OCI-LY7 (cell line): ENCODE measurements around the gene SSBP4. TPM values are rescaled to one million over a fixed set of nuclear protein-coding genes. Genes with fewer than 3 reads are reported as not detected.

Experiments
- BruUV-seq: library from RNA; stranded (reverse); fragments of 400-500 nt; replicated peaks from 2 replicates; lab custom pipeline; 2021; lab: Mats Ljungman, UMichigan
- CTCF ChIA-PET: fragments of 300-600 bp; sonication (Branson Sonifier 250); formaldehyde crosslinking; loops from one replicate; lab custom pipeline; 2022; ENCODE audit warnings: antibody characterized with exemption; ENCODE audit not compliant: unreplicated experiment; lab: Charles Lee
- POLR2A ChIA-PET: fragments of 300-600 bp; sonication (Branson Sonifier 250); formaldehyde crosslinking; loops from one replicate; lab custom pipeline; 2022; ENCODE audit warnings: antibody characterized with exemption; lab: Charles Lee
- DNase-seq: peaks from one replicate; pipeline ENCODE4 v3.0.0-alpha.2; 2015; ENCODE audit warnings: low spot score
- H2AFZ ChIP-seq: fragments of 200-600 bp; sonication (generic), shearing (Covaris generic); 2 replicates; pipeline ENCODE4 v1.6.1; 2014; ENCODE audit warnings: mild to moderate bottlenecking, antibody characterized with exemption, low read length, moderate library complexity
- H3K27ac ChIP-seq: fragments of 200-600 bp; sonication (generic); 2 replicates; pipeline ENCODE4 v1.5.1; 2014; ENCODE audit warnings: mixed run types, low read depth, mild to moderate bottlenecking, moderate library complexity, low read length, inconsistent platforms; ENCODE audit not compliant: poor library complexity, severe bottlenecking
- H3K36me3 ChIP-seq: fragments of 200-600 bp; sonication (generic); 2 replicates; pipeline ENCODE4 v1.6.1; 2014; ENCODE audit warnings: mild to moderate bottlenecking, antibody characterized with exemption, low read length, moderate library complexity, mixed read lengths; ENCODE audit not compliant: insufficient read depth
- H3K4me1 ChIP-seq: fragments of 200-600 bp; sonication (generic); 2 replicates; pipeline ENCODE4 v1.5.1; 2014; ENCODE audit warnings: mild to moderate bottlenecking, low read length; ENCODE audit not compliant: insufficient read depth, poor library complexity, severe bottlenecking
- H3K4me2 ChIP-seq: fragments of 200-600 bp; sonication (generic); 2 replicates; pipeline ENCODE4 v1.6.1; 2014; ENCODE audit warnings: mild to moderate bottlenecking, low read length
- H3K4me3 ChIP-seq: fragments of 200-600 bp; sonication (generic); 2 replicates; pipeline ENCODE4 v1.5.1; 2014; ENCODE audit warnings: mild to moderate bottlenecking, low read depth, low read length; ENCODE audit not compliant: poor library complexity, severe bottlenecking
- H3K79me2 ChIP-seq: fragments of 200-600 bp; sonication (generic); 2 replicates; pipeline ENCODE4 v1.6.1; 2016; ENCODE audit warnings: low read depth, mild to moderate bottlenecking, low read length, moderate library complexity, mixed read lengths; ENCODE audit not compliant: insufficient read depth
- H3K9me2 ChIP-seq: fragments of 200-600 bp; sonication (generic); 2 replicates; pipeline ENCODE4 v1.6.1; 2016; ENCODE audit warnings: mild to moderate bottlenecking, low read length, mixed read lengths; ENCODE audit not compliant: insufficient read depth
- H3K9me3 ChIP-seq: fragments of 200-600 bp; sonication (generic); 2 replicates; pipeline ENCODE4 v1.6.1; 2014; ENCODE audit warnings: mild to moderate bottlenecking, mixed run types, low read length, mixed read lengths
- H4K20me1 ChIP-seq: fragments of 200-600 bp; sonication (generic); 2 replicates; pipeline ENCODE4 v1.6.1; 2014; ENCODE audit warnings: mild to moderate bottlenecking, antibody characterized with exemption, low read length, moderate library complexity, mixed read lengths; ENCODE audit not compliant: insufficient read depth
- EZH2phosphoT487 ChIP-seq: fragments of 200-600 bp; sonication (generic); IDR thresholded peaks from 2 replicates; pipeline ENCODE4 v1.6.1; 2018; ENCODE audit warnings: low read depth, borderline replicate concordance, mild to moderate bottlenecking, mixed run types, antibody characterized with exemption, low read length, moderate library complexity, mixed read lengths
- intact Hi-C: fragments of 100-400 bp; cut with micrococcal nuclease; formaldehyde crosslinking; loops from one replicate; pipeline ENCODE4 v1.10.0; 2022; ENCODE audit not compliant: unreplicated experiment
- microRNA-seq: library from miRNA; unstranded; fragments of <30 nt; microRNA quantifications from one replicate; pipeline ENCODE4 v1.2.0, GENCODE V29; 2022; ENCODE audit warnings: borderline replicate concordance
- small RNA-seq: library from RNA; depleted of rRNA; stranded (forward); fragments of <200 nt; gene quantifications from one replicate; pipeline ENCODE3, GENCODE V24; 2014
- total RNA-seq, 2 experiments: library from RNA; depleted of rRNA in 1 of 2; stranded (reverse); fragments of >200 nt in 1 of 2; shearing (Covaris generic) in 1 of 2; gene quantifications; 2 replicates each; pipeline ENCODE4 v1.2.3, GENCODE V29; 2014 to 2022
- TF ChIP-seq, protein P1 (sequence below): fragments of 200-600 bp; sonication (generic); conservative IDR thresholded peaks from 2 replicates; pipeline ENCODE4 v1.5.1; 2014; ENCODE audit warnings: mild to moderate bottlenecking, antibody characterized with exemption, low read length, moderate library complexity, mixed read lengths

The SSBP4 gene
- total RNA-seq, 2 experiments from 2014 or later = 92.9 to 117 TPM

DNA sequence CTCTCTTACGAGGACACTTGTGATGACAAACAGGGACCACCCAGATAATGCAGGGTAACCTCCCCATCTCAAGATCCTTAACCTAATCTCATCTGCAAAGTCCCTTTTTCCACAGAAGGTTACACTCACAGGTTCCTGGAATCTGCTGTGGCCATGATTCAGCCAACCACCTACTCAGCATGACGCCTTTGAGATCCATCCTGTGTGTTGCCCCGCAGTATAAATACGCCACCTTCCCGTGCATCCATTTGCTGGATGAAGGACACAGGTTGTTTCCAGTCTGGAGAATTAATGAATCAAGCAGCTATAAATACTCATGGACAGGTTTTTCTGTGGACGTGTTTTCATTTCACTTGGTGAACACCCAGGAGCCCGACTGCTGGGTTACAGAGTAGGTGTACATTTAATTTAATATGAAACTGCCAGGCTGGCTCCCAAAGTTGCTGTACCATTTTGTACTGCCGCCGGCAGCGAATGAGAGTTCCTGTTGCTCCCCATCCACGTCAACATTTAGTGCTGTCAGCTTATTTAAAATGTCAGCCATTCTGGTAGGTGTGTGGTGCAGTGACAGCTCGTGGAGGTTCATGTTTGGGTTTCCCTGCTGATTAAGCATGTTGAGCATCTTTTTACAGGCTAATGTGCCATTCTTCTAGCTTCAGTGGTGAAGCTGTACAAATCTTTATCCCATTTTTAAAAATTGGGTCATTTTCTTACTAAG is 62.5 kb downstream of the SSBP4 start:
- DNase-seq = no peak
- Histone ChIP-seq H3K79me2 (peaks cover 5% of the 10 kb centered on the region; the same call in 1 of the 2 replicates), H3K36me3 (no peaks in the 10 kb centered on the region), H4K20me1 (no peaks in the 10 kb centered on the region; the same call in 1 of the 2 replicates), H3K9me3 (no peaks in the 10 kb centered on the region), H3K4me1 (peaks cover 27% of the 10 kb centered on the region), H3K4me2 (no peak overlapping the region), H3K4me3 (no peak overlapping the region), H3K27ac (no peak overlapping the region), H3K9me2 (no peaks in the 10 kb centered on the region), H2AFZ (no peak overlapping the region)
- TF ChIP-seq EZH2phosphoT487 = no peak
- BruUV-seq = no TSS peak
- CTCF ChIA-PET = interaction anchor here (1.0 kb wide), 1 partner anchor 7 kb away, joined by 3 read pairs; no protein-coding TSS in a partner anchor
- POLR2A ChIA-PET = interaction anchor here (0.6 to 1.0 kb wide), 10 partner anchors 10 to 513 kb away, joined by 3 to 12 read pairs (median 4); partner anchors contain the start of genes ELL and SSBP4
- intact Hi-C loops = no loop called here

DNA sequence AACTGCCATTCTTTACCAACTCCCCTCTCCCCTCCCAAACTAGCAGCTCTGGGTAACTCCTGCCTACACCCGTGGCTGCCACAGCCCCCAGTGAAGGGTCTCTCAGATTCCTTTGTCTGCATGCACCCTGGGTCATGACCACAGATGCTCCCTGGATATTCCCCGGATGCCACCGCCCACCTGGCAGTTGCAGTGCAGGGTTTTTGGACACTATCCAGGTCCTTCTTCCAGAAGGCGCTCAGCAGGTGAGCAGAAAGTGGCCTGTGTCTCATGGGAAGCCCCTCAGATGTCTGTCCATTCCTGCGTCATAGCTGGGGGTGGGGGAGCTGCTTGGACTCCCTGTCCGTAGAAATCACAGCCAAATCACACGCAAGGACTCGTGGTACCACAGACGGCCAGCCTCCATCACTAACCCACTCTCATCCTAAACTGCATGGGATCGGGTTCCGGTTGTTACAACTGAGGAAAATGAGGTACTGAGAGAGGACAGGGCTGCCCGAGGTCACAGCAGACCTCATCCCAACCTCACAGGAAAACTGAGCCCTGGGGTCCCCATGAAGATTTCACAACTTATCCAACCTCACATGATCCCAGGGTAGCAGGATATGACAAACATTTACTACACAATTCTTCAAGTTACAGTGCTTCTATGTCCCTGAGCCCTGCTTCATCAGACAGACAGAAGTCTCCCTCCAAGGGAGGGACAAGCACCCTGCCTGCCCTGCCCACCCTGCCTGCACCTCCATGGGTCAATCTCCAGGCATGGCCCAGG is 64.1 kb downstream of the SSBP4 start:
- ChIA-PET CTCF (no interaction called here), POLR2A (no interaction called here)
- Histone ChIP-seq H3K9me3 (no peaks in the 10 kb centered on the region), H3K79me2 (peaks cover 5% of the 10 kb centered on the region; the same call in 1 of the 2 replicates), H3K36me3 (no peaks in the 10 kb centered on the region), H3K27ac (no peak overlapping the region), H3K4me3 (no peak overlapping the region), H3K4me2 (no peak overlapping the region), H4K20me1 (no peaks in the 10 kb centered on the region; the same call in 1 of the 2 replicates), H3K9me2 (no peaks in the 10 kb centered on the region), H3K4me1 (peaks cover 22% of the 10 kb centered on the region), H2AFZ (no peak overlapping the region)
- intact Hi-C loops = no loop called here
- no peak for TF ChIP-seq EZH2phosphoT487
- TF ChIP-seq, protein P1, sequence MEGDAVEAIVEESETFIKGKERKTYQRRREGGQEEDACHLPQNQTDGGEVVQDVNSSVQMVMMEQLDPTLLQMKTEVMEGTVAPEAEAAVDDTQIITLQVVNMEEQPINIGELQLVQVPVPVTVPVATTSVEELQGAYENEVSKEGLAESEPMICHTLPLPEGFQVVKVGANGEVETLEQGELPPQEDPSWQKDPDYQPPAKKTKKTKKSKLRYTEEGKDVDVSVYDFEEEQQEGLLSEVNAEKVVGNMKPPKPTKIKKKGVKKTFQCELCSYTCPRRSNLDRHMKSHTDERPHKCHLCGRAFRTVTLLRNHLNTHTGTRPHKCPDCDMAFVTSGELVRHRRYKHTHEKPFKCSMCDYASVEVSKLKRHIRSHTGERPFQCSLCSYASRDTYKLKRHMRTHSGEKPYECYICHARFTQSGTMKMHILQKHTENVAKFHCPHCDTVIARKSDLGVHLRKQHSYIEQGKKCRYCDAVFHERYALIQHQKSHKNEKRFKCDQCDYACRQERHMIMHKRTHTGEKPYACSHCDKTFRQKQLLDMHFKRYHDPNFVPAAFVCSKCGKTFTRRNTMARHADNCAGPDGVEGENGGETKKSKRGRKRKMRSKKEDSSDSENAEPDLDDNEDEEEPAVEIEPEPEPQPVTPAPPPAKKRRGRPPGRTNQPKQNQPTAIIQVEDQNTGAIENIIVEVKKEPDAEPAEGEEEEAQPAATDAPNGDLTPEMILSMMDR = no peak
- BruUV-seq = no TSS peak
- no peak for DNase-seq

Small RNA genes within 50 kb of the gene (microRNA-seq; reads per million reads assigned to microRNA genes)
- gene MIR3189 = not detected

Small RNA genes within 50 kb of the gene (small RNA-seq; reads per million reads assigned to genes)
- not detected for gene MIR3189

Other genes with a start within 250 kb of the SSBP4 start
- 141 and 195 TPM in 2 replicates for gene IFI30, start 245.6 kb upstream of the SSBP4 start, total RNA-seq (2014; rRNA removed; shearing (Covaris generic))
- gene IFI30, start 245.6 kb upstream of the SSBP4 start, total RNA-seq (2022) = 117 and 170 TPM in 2 replicates
- gene MPV17L2, start 226.2 kb upstream of the SSBP4 start, total RNA-seq (2014; rRNA removed; shearing (Covaris generic)) = 21.9 and 23.7 TPM in 2 replicates
- 18.1 and 22.6 TPM in 2 replicates for gene MPV17L2, start 226.2 kb upstream of the SSBP4 start, total RNA-seq (2022)
- gene RAB3A, start 215.4 kb upstream of the SSBP4 start, total RNA-seq (2014; rRNA removed; shearing (Covaris generic)) = 2.9 and 4.9 TPM in 2 replicates
- gene RAB3A, start 215.4 kb upstream of the SSBP4 start, total RNA-seq (2022) = 6.9 and 8.6 TPM in 2 replicates
- gene PDE4C, start 193.0 kb upstream of the SSBP4 start, total RNA-seq (2014; rRNA removed; shearing (Covaris generic)) = not detected in 2 replicates
- 0.77 and 1.4 TPM in 2 replicates for gene PDE4C, start 193.0 kb upstream of the SSBP4 start, total RNA-seq (2022)
- 0.38 and 3.7 TPM in 2 replicates for gene IQCN, start 144.9 kb upstream of the SSBP4 start, total RNA-seq (2014; rRNA removed; shearing (Covaris generic))
- 1.1 and 2.6 TPM in 2 replicates for gene IQCN, start 144.9 kb upstream of the SSBP4 start, total RNA-seq (2022)
- gene JUND, start 137.8 kb upstream of the SSBP4 start, total RNA-seq (2014; rRNA removed; shearing (Covaris generic)) = 138 and 144 TPM in 2 replicates
- 79.0 and 92.6 TPM in 2 replicates for gene JUND, start 137.8 kb upstream of the SSBP4 start, total RNA-seq (2022)
- 451 and 482 TPM in 2 replicates for gene LSM4, start 96.3 kb upstream of the SSBP4 start, total RNA-seq (2014; rRNA removed; shearing (Covaris generic))
- gene LSM4, start 96.3 kb upstream of the SSBP4 start, total RNA-seq (2022) = 232 and 252 TPM in 2 replicates
- gene PGPEP1, start 78.8 kb upstream of the SSBP4 start, total RNA-seq (2014; rRNA removed; shearing (Covaris generic)) = 15.2 and 18.9 TPM in 2 replicates
- gene PGPEP1, start 78.8 kb upstream of the SSBP4 start, total RNA-seq (2022) = 44.1 and 54.5 TPM in 2 replicates
- 0.80 TPM in 1 of 2 replicates, not detected in the other for gene GDF15, start 33.2 kb upstream of the SSBP4 start, total RNA-seq (2014; rRNA removed; shearing (Covaris generic))
- gene GDF15, start 33.2 kb upstream of the SSBP4 start, total RNA-seq (2022) = not detected in 2 replicates
- 0.49 and 0.98 TPM in 2 replicates for gene LRRC25, start 21.8 kb upstream of the SSBP4 start, total RNA-seq (2014; rRNA removed; shearing (Covaris generic))
- gene LRRC25, start 21.8 kb upstream of the SSBP4 start, total RNA-seq (2022) = 3.2 and 4.1 TPM in 2 replicates
- 0.72 and 1.8 TPM in 2 replicates for gene ISYNA1, start 18.7 kb downstream of the SSBP4 start, total RNA-seq (2014; rRNA removed; shearing (Covaris generic))
- 8.9 and 10.9 TPM in 2 replicates for gene ISYNA1, start 18.7 kb downstream of the SSBP4 start, total RNA-seq (2022)
- 14.4 and 18.7 TPM in 2 replicates for gene ELL, start 102.7 kb downstream of the SSBP4 start, total RNA-seq (2014; rRNA removed; shearing (Covaris generic))
- gene ELL, start 102.7 kb downstream of the SSBP4 start, total RNA-seq (2022) = 24.6 and 26.5 TPM in 2 replicates
- gene FKBP8, start 124.2 kb downstream of the SSBP4 start, total RNA-seq (2014; rRNA removed; shearing (Covaris generic)) = 159 and 200 TPM in 2 replicates
- 189 and 201 TPM in 2 replicates for gene FKBP8, start 124.2 kb downstream of the SSBP4 start, total RNA-seq (2022)
- gene KXD1, start 138.5 kb downstream of the SSBP4 start, total RNA-seq (2014; rRNA removed; shearing (Covaris generic)) = 96.0 and 99.8 TPM in 2 replicates
- gene KXD1, start 138.5 kb downstream of the SSBP4 start, total RNA-seq (2022) = 96.7 and 101 TPM in 2 replicates
- 1,188 and 1,580 TPM in 2 replicates for gene UBA52, start 152.5 kb downstream of the SSBP4 start, total RNA-seq (2014; rRNA removed; shearing (Covaris generic))
- gene UBA52, start 152.5 kb downstream of the SSBP4 start, total RNA-seq (2022) = 1,496 and 1,653 TPM in 2 replicates
- 122 and 126 TPM in 2 replicates for gene REX1BD, start 169.4 kb downstream of the SSBP4 start, total RNA-seq (2014; rRNA removed; shearing (Covaris generic))
- gene REX1BD, start 169.4 kb downstream of the SSBP4 start, total RNA-seq (2022) = 84.6 and 88.8 TPM in 2 replicates
- gene CRLF1, start 187.4 kb downstream of the SSBP4 start, total RNA-seq (2014; rRNA removed; shearing (Covaris generic)) = 0.82 TPM in 1 of 2 replicates, not detected in the other
- gene CRLF1, start 187.4 kb downstream of the SSBP4 start, total RNA-seq (2022) = 1.3 and 1.5 TPM in 2 replicates
- gene TMEM59L, start 193.5 kb downstream of the SSBP4 start, total RNA-seq (2014; rRNA removed; shearing (Covaris generic)) = 0.33 and 1.0 TPM in 2 replicates
- 0.84 and 0.89 TPM in 2 replicates for gene TMEM59L, start 193.5 kb downstream of the SSBP4 start, total RNA-seq (2022)
- gene KLHL26, start 217.6 kb downstream of the SSBP4 start, total RNA-seq (2014; rRNA removed; shearing (Covaris generic)) = 0.75 and 1.0 TPM in 2 replicates
- gene KLHL26, start 217.6 kb downstream of the SSBP4 start, total RNA-seq (2022) = 7.9 and 8.9 TPM in 2 replicates